ENCODE data around the gene PPIL1.

Gene PPIL1

GRCh38 chr6:36848658-36849441 is 25.8 kb downstream of the PPIL1 start (continued):
- no peak for TF ChIP-seq ZNF558 (tag by site-specific recombination; IDR thresholded peaks at IDR 0.05)

DNA sequence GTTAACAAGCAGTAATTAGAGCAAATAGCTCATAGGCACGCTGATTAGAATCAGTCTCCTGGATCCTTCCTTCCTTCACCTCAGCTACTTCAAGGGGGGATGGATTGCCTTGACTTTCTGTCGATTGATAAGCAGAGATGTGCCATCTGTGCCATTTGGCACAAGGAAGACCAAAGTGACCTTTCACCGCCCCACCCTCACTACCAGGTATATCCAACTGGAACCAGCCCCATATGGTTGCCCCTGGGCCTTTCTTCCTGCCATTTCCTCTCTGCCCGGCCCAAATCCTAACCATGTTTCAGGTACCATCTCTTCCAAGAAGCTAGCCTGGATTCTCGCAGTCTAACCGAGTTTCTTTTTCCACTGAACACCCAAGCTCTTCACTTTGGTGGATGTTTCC is 26.6 kb downstream of the PPIL1 start:
- no peak overlapping the region for H3K27ac ChIP-seq (ENCODE audit: extremely low read depth, low read depth, low read length)
- H3K4me1 ChIP-seq (ENCODE audit: control insufficient read depth, insufficient read depth, low read length): no peaks in the 10 kb centered on the region; the same call in 1 of the 2 replicates
- ChIA-PET CTCF (interaction anchor here (1.0 to 11.0 kb wide), 11 partner anchors 9 to 362 kb away, joined by 3 to 298 read pairs (median 10); partner anchors contain the start of genes C6orf89 and PPIL1), POLR2A (interaction anchor here (3.1 kb wide), 1 partner anchor 26 kb away, joined by 14 read pairs; the partner anchor contains the start of gene PPIL1)
- H3K9me3 ChIP-seq (ENCODE audit: control insufficient read depth, insufficient read depth, low read depth, low read length): no peaks in the 10 kb centered on the region
- peaks cover 0 to 14% of the 10 kb centered on the region in 2 experiments; a peak in 1 of 3 replicates for H3K36me3 ChIP-seq (ENCODE audit: control insufficient read depth in 2 of 2, insufficient read depth in 1 of 2, low read length in 2 of 2)
- no peak overlapping the region for H3K4me3 ChIP-seq (ENCODE audit: low read depth, low read length)
- TF ChIP-seq ZNF768 (tag by site-specific recombination; IDR thresholded peaks at IDR 0.05) (no peak), ZNF433 (tag by site-specific recombination; IDR thresholded peaks at IDR 0.05; ENCODE audit: low read depth) (no peak), ZSCAN30 (tag by site-specific recombination; IDR thresholded peaks at IDR 0.05) (no peak), ZNF473 (tag by site-specific recombination; IDR thresholded peaks at IDR 0.05) (no peak), ZNF169 (tag by site-specific recombination; IDR thresholded peaks at IDR 0.05) (no peak), ZNF449 (tag by site-specific recombination; IDR thresholded peaks at IDR 0.05) (no peak), KLF8 (tag by site-specific recombination; IDR thresholded peaks at IDR 0.05) (no peak), ZNF23 (tag by site-specific recombination; IDR thresholded peaks at IDR 0.05; ENCODE audit: borderline replicate concordance) (no peak), FEZF1 (tag by site-specific recombination; IDR thresholded peaks at IDR 0.05) (no peak), ZNF555 (tag by site-specific recombination; conservative IDR thresholded peaks at IDR 0.05) (no peak), ZEB2 (tag by site-specific recombination; IDR thresholded peaks at IDR 0.05) (no peak), OSR2 (tag by site-specific recombination; IDR thresholded peaks at IDR 0.05) (no peak), ZXDB (tag by site-specific recombination; IDR thresholded peaks at IDR 0.05) (no peak), HOXC10 (CRISPR knock-in tag; IDR thresholded peaks at IDR 0.05) (no peak), ZNF112 (tag by site-specific recombination; IDR thresholded peaks at IDR 0.05) (no peak), ZNF324 (tag by site-specific recombination; IDR thresholded peaks at IDR 0.05) (no peak)
- TF ChIP-seq, protein P1, sequence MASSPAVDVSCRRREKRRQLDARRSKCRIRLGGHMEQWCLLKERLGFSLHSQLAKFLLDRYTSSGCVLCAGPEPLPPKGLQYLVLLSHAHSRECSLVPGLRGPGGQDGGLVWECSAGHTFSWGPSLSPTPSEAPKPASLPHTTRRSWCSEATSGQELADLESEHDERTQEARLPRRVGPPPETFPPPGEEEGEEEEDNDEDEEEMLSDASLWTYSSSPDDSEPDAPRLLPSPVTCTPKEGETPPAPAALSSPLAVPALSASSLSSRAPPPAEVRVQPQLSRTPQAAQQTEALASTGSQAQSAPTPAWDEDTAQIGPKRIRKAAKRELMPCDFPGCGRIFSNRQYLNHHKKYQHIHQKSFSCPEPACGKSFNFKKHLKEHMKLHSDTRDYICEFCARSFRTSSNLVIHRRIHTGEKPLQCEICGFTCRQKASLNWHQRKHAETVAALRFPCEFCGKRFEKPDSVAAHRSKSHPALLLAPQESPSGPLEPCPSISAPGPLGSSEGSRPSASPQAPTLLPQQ (tag by site-specific recombination; IDR thresholded peaks at IDR 0.05): no peak
- TF ChIP-seq, protein P2, sequence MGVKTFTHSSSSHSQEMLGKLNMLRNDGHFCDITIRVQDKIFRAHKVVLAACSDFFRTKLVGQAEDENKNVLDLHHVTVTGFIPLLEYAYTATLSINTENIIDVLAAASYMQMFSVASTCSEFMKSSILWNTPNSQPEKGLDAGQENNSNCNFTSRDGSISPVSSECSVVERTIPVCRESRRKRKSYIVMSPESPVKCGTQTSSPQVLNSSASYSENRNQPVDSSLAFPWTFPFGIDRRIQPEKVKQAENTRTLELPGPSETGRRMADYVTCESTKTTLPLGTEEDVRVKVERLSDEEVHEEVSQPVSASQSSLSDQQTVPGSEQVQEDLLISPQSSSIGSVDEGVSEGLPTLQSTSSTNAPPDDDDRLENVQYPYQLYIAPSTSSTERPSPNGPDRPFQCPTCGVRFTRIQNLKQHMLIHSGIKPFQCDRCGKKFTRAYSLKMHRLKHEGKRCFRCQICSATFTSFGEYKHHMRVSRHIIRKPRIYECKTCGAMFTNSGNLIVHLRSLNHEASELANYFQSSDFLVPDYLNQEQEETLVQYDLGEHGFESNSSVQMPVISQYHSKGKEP (tag by site-specific recombination; IDR thresholded peaks at IDR 0.05): no peak
- TF ChIP-seq, protein P3, sequence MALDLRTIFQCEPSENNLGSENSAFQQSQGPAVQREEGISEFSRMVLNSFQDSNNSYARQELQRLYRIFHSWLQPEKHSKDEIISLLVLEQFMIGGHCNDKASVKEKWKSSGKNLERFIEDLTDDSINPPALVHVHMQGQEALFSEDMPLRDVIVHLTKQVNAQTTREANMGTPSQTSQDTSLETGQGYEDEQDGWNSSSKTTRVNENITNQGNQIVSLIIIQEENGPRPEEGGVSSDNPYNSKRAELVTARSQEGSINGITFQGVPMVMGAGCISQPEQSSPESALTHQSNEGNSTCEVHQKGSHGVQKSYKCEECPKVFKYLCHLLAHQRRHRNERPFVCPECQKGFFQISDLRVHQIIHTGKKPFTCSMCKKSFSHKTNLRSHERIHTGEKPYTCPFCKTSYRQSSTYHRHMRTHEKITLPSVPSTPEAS (tag by site-specific recombination; IDR thresholded peaks at IDR 0.05): no peak
- TF ChIP-seq, protein P4, sequence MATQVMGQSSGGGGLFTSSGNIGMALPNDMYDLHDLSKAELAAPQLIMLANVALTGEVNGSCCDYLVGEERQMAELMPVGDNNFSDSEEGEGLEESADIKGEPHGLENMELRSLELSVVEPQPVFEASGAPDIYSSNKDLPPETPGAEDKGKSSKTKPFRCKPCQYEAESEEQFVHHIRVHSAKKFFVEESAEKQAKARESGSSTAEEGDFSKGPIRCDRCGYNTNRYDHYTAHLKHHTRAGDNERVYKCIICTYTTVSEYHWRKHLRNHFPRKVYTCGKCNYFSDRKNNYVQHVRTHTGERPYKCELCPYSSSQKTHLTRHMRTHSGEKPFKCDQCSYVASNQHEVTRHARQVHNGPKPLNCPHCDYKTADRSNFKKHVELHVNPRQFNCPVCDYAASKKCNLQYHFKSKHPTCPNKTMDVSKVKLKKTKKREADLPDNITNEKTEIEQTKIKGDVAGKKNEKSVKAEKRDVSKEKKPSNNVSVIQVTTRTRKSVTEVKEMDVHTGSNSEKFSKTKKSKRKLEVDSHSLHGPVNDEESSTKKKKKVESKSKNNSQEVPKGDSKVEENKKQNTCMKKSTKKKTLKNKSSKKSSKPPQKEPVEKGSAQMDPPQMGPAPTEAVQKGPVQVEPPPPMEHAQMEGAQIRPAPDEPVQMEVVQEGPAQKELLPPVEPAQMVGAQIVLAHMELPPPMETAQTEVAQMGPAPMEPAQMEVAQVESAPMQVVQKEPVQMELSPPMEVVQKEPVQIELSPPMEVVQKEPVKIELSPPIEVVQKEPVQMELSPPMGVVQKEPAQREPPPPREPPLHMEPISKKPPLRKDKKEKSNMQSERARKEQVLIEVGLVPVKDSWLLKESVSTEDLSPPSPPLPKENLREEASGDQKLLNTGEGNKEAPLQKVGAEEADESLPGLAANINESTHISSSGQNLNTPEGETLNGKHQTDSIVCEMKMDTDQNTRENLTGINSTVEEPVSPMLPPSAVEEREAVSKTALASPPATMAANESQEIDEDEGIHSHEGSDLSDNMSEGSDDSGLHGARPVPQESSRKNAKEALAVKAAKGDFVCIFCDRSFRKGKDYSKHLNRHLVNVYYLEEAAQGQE (tag by site-specific recombination; IDR thresholded peaks at IDR 0.05): no peak

Data from HEK293 (cell line).